Left hindlimb (tissue), 1 donor: ENCODE results near the gene KXD1.
A peak's percentile ranks its signal among the peaks of the same experiment; 100 is the strongest.
"Not testable (repeated sequence)": the region's sequence is repeated elsewhere in the genome, so short reads cannot be mapped to it uniquely, and the experiment has no call there.

Experiments used
- DNase-seq: peaks from one replicate; pipeline ENCODE4 v3.0.0-alpha.2; 2018

Gene KXD1

GRCh38 chr19:18587561-18587960, 29.9 kb downstream of the KXD1 start:
- no peak for DNase-seq

- no peak for DNase-seq
These were observed 30.4 kb downstream of the KXD1 start for GRCh38 chr19:18587962-18588610.

- DNase-seq: peak; percentile 91
These were observed 31.1 kb downstream of the KXD1 start, which contains the start of gene REX1BD for GRCh38 chr19:18588611-18589379. TSS of gene REX1BD (plus strand) at chr19:18588798. CDS start at chr19:18588802, 4 bp downstream.

- DNase-seq: peak; percentile 84
These were observed 32.0 kb downstream of the KXD1 start for GRCh38 chr19:18589380-18590272.

- DNase-seq: peak; percentile 92
These were observed 32.9 kb downstream of the KXD1 start for GRCh38 chr19:18590273-18591272.

GRCh38 chr19:18591735-18592385, 34.2 kb downstream of the KXD1 start:
- no peak for DNase-seq

- not testable (repeated sequence) for DNase-seq
These were observed 35.1 kb downstream of the KXD1 start for GRCh38 chr19:18592732-18593131.

GRCh38 chr19:18593367-18594095, 35.9 kb downstream of the KXD1 start:
- DNase-seq: no peak

- peak; percentile 86 for DNase-seq
These were observed 36.6 kb downstream of the KXD1 start for GRCh38 chr19:18594096-18594823.

GRCh38 chr19:18594824-18595373, 37.2 kb downstream of the KXD1 start:
- peak; percentile 66 for DNase-seq

GRCh38 chr19:18595475-18595874, 37.8 kb downstream of the KXD1 start:
- no peak for DNase-seq

- no peak for DNase-seq
These were observed 39.1 kb downstream of the KXD1 start for GRCh38 chr19:18596752-18597157.

- no peak for DNase-seq
These were observed 40.4 kb downstream of the KXD1 start for GRCh38 chr19:18597809-18598660.

GRCh38 chr19:18599485-18599884, 41.8 kb downstream of the KXD1 start:
- DNase-seq: no peak

- not testable (repeated sequence) for DNase-seq
These were observed 43.2 kb downstream of the KXD1 start for GRCh38 chr19:18600692-18601397.

- no peak for DNase-seq
These were observed 44.2 kb downstream of the KXD1 start for GRCh38 chr19:18601875-18602274.

- DNase-seq: no peak
These were observed 45.7 kb downstream of the KXD1 start for GRCh38 chr19:18603255-18603957.
